ENCODE measurements around the gene FAXC.
"Not testable (repeated sequence)": the region's sequence is repeated elsewhere in the genome, so short reads cannot be mapped to it uniquely, and the experiment has no call there.

Gene FAXC

GRCh38 chr6:99341862-99342455 is 7.5 kb downstream of the FAXC start:
- no peak for DNase-seq (ENCODE audit: low read depth)

GRCh38 chr6:99338188-99338587 is 11.3 kb downstream of the FAXC start:
- DNase-seq (ENCODE audit: low read depth) = no peak

GRCh38 chr6:99335298-99335697 is 14.2 kb downstream of the FAXC start:
- DNase-seq (ENCODE audit: low read depth) = not testable (repeated sequence)

- no peak for DNase-seq (ENCODE audit: low read depth)
These were observed 14.8 kb downstream of the FAXC start for GRCh38 chr6:99334526-99335127.

GRCh38 chr6:99333068-99333467 is 16.4 kb downstream of the FAXC start:
- DNase-seq (ENCODE audit: low read depth) = no peak

- DNase-seq (ENCODE audit: low read depth) = no peak
These were observed 17.9 kb downstream of the FAXC start for GRCh38 chr6:99331531-99331930.

- DNase-seq (ENCODE audit: low read depth) = peak; percentile 23
These were observed 19.3 kb downstream of the FAXC start for GRCh38 chr6:99330159-99330558.

GRCh38 chr6:99324996-99325395 is 24.5 kb downstream of the FAXC start:
- no peak for DNase-seq (ENCODE audit: low read depth)

- no peak for DNase-seq (ENCODE audit: low read depth)
These were observed 30.9 kb downstream of the FAXC start for GRCh38 chr6:99318566-99318965.

GRCh38 chr6:99312354-99312753 is 37.1 kb downstream of the FAXC start:
- DNase-seq (ENCODE audit: low read depth) = no peak

GRCh38 chr6:99310553-99310952 is 38.9 kb downstream of the FAXC start:
- DNase-seq (ENCODE audit: low read depth) = no peak

- no peak for DNase-seq (ENCODE audit: low read depth)
These were observed 39.9 kb downstream of the FAXC start for GRCh38 chr6:99309557-99309956.

- no peak for DNase-seq (ENCODE audit: low read depth)
These were observed 40.7 kb downstream of the FAXC start for GRCh38 chr6:99308788-99309187.

GRCh38 chr6:99307295-99307907 is 42.1 kb downstream of the FAXC start:
- no peak for DNase-seq (ENCODE audit: low read depth)

- DNase-seq (ENCODE audit: low read depth) = no peak
These were observed 43.1 kb downstream of the FAXC start for GRCh38 chr6:99306341-99306740.

- no peak for DNase-seq (ENCODE audit: low read depth)
These were observed 44.4 kb downstream of the FAXC start for GRCh38 chr6:99305021-99305554.

- DNase-seq (ENCODE audit: low read depth) = no peak
These were observed 52.1 kb downstream of the FAXC start for GRCh38 chr6:99297415-99297814.

- no peak for DNase-seq (ENCODE audit: low read depth)
These were observed 52.5 kb downstream of the FAXC start for GRCh38 chr6:99297006-99297405.

- DNase-seq (ENCODE audit: low read depth) = no peak
These were observed 53.2 kb downstream of the FAXC start for GRCh38 chr6:99296261-99296660.

GRCh38 chr6:99295276-99295675 is 54.2 kb downstream of the FAXC start:
- DNase-seq (ENCODE audit: low read depth) = no peak

- DNase-seq (ENCODE audit: low read depth) = no peak
These were observed 54.7 kb downstream of the FAXC start for GRCh38 chr6:99294786-99295185.

- no peak for DNase-seq (ENCODE audit: low read depth)
These were observed 59.8 kb downstream of the FAXC start for GRCh38 chr6:99289701-99290100.

GRCh38 chr6:99288668-99289067 is 60.8 kb downstream of the FAXC start:
- no peak for DNase-seq (ENCODE audit: low read depth)

GRCh38 chr6:99287523-99287922 is 62.0 kb downstream of the FAXC start:
- DNase-seq (ENCODE audit: low read depth) = no peak
